Ovary (tissue), 3 donors: ENCODE measurements around the gene ACAN.

Experiments
- POLR2A ChIP-seq: fragments of 450-650 bp; IDR thresholded peaks from one replicate; pipeline ENCODE4 v1.6.1; 2017; ENCODE audit warnings: antibody characterized with exemption, mild to moderate bottlenecking, moderate library complexity
- TF ChIP-seq, protein P1 (sequence below), 3 donors: fragments of 450-650 bp in 2 of 3; fragments of 200-600 bp in 1 of 3; IDR thresholded peaks; one replicate each; pipeline versions ENCODE4 v1.5.1 to v1.8.0; 2016 to 2022; ENCODE audit warnings: antibody characterized with exemption in 3 of 3, mild to moderate bottlenecking in 1 of 3
- donor health status: DM: no; HTN: no; CAD: no.

DNA sequence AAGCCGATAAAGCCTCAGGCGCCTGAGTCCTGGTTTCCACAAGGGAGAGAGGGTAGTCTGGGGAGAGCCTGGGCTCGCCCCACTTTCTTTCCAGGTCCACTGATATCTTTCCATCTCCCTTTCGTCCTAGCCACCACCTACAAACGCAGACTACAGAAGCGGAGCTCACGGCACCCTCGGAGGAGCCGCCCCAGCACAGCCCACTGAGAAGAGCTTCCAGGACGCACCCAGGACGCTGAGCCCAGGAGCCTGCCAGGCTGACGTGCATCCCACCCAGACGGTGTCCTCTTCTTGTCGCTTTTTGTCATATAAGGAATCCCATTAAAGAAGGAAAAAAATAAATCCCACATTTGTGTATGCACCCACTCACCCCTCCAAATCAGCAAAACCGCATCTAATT lies 71.0 kb downstream of the ACAN start:
- TF ChIP-seq, protein P1, sequence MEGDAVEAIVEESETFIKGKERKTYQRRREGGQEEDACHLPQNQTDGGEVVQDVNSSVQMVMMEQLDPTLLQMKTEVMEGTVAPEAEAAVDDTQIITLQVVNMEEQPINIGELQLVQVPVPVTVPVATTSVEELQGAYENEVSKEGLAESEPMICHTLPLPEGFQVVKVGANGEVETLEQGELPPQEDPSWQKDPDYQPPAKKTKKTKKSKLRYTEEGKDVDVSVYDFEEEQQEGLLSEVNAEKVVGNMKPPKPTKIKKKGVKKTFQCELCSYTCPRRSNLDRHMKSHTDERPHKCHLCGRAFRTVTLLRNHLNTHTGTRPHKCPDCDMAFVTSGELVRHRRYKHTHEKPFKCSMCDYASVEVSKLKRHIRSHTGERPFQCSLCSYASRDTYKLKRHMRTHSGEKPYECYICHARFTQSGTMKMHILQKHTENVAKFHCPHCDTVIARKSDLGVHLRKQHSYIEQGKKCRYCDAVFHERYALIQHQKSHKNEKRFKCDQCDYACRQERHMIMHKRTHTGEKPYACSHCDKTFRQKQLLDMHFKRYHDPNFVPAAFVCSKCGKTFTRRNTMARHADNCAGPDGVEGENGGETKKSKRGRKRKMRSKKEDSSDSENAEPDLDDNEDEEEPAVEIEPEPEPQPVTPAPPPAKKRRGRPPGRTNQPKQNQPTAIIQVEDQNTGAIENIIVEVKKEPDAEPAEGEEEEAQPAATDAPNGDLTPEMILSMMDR (IDR thresholded peaks at IDR 0.05), result no peak
- no peak for TF ChIP-seq POLR2A
